SHP77 (cell line): Measurements from ENCODE around the gene NKAP.
"Not testable (repeated sequence)": the region's sequence is repeated elsewhere in the genome, so short reads cannot be mapped to it uniquely, and the experiment has no call there.

ENCODE experiments used
- DNase-seq, 2 experiments: peaks; one replicate each; lab custom pipeline; 2025; lab: John Stamatoyannopoulos, UW

Gene NKAP

DNA sequence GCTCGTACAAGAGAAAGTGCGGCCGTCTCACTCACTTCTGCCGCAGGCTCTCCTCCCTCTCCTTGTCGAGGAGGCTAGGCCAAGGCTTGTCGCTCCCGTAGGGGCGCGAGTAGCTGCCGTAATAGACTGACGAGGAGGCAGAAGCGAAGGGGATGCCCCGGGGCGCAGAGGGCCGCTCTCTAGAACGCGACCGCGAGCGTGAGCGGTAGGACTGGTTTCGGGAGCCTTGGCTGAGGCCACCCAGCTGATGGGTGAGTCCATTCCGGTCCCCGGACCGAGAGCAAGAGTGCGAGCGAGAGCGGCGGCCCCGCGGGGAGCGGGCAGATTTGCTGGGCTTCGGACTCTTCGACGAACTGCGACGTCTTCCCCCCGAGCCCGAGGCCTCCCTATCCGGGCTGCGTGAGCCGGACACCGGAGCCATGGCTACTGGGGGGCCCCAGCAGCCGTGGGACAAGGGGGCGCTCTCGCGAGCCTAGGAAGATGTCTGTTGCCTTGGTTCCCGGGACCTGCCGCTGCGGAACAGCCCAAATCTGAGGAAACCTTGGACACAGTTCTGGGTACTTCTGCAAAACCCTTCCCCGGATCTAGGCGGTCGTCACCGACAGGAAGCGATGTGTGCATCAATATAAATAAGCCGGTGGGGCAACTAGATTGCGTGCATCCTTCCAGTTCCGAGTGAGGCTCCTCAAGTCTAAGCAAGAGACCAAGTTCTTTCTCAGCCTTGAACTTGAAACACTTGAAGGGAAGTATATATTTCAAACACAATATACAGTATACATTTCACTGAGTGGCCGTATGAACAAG lies at the start of gene NKAP:
TSS of gene NKAP (minus strand) at position 567 of the 804 bp plus-strand sequence. CDS start at position 421, 146 bp downstream.
- DNase-seq = peak; percentile 62 to 76

DNA sequence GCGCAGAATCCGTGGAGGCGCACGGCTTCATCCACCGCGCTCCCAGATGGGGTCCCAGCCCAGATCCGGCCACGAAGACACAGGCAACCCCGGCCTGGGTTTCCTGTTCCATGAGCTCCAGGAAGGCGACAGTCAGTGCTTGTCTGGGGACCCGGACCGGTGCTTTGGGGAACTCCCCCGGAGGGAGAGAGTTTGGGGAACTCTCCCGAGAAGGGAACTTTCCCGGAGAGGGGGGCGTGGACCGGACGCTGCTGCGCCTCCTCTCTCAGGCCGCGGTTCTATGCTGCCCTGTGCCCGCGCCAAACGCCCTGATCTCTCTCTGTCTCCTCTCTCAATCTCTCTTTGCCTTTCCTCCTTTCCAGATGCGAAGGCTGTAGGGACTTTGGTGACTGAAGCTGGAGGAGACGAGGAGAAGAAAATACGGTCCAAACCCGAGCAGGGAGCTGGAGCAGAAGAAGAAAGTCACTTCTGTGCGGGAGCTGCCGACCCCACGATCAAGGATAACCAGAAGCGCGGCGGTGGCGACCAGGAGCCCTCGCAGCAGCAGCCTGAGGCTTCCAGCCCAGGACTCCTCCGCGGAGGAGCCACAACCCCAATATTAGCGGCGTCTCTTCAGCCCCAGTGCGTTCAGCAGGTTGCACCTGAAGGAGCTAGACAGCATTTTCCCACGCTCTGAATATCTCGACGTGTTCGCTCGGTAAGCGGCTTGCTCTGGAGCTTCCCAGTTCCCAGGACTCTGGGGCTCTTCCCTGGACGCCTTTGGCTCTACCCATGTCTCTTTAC lies 47.6 kb upstream of the NKAP start:
- no peak for DNase-seq

DNA sequence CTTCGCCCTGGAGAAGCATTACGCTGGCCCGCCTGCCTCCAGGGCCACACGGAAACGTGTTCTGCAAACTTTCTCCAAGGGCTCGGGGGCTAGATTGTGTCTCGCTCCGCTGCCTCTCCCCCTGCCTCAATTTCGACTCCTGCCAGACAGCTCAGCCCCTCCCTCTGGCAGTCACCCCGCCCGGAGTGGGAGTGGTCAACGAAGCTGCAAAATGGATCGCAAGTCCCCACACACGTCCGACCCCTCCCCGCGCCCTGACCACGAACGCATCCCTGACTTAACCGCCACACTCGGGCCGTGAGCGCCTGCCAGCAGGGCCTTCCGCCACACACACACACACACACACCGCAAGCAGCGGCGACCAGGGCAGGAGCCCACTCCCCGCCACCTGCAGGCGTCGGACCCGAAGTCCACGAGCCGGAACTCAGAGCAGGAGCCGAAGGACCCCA lies 47.0 kb upstream of the NKAP start:
- DNase-seq = no peak

DNA sequence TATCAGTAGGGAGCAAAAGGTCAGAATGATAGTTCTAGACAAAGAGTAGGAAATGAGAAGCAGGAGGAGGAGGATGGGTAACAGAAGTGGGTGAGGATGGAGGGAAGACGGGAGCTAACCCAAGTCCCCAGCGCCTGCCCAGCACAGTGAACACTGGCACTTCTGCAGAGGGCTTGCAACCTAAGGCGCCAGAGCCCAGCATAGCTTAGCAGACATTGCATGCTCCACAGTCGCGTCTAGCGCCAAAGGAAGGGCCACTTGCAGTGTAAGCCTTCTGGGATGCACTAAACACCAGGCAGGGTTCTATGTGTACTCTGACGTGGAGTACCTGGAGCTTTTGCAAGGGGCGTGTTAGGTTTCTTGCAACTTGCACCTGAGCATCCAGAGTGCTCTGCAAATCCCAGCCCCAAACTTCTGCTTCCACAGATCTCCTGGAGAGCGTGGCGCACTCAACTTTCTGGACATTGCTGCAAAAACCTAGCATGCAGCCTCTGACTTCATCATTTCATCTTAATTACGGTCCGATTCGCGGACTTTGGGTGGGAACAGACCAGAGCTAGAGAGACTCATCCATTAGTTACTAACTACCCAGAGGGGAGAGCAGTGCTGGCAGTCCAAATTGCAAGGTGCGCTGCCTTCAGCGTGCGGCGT lies 46.5 kb upstream of the NKAP start:
- no peak for DNase-seq

DNA sequence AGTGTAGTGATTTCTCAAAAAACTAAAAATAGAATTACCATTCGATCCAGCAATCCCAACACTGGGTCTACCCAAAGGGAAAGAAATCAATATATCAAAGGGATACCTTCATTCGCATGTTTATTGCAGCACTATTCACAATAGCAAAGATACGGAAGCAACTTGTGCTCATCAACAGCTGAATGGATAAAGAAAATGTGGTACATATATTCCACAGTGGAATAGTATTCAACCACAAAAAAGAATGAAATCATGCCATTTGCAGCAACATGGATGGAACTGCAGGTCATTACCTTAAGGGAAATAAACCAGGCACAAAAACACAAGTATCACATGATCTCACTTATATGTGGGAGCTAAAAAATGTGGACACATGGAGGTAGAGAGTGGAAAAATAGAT lies 42.7 kb upstream of the NKAP start:
- no peak for DNase-seq

DNA sequence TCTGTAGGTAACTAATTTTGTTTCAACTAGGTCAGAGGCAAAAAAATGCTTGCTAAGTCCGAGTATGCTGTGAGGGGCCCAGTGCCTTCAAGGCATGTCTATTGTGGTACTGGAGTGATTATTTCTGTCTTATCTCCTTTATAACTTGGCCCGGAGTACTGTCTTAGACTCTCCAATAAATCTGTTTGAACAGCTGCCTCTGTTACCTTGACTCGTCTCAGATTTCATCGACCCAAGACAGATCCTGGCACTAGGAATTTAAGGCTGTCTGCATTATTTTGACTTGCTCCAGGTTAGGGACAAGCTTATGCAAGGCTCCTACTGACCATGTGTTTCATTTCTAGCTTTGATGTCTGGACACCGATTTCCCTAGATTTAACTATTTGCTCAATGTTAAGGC lies 41.1 kb upstream of the NKAP start:
- DNase-seq = no peak

DNA sequence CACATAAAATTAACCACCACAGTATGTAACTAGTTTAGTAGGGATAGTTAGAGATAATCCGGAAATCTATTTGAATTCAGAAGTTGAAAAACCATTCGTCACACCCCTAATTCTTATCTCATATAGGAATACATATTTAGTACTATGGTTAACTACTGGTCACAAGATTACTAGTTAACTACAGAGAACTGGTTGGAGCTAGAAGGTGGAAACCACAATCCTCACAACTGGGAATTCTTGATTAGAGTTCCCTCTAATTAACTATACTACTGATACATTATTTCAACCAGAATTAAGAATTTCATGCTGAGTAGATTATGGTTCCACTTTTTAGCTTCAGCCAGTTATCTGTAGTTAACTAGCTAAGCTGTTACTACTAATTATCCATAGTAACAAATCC lies 39.9 kb upstream of the NKAP start:
- no peak for DNase-seq

DNA sequence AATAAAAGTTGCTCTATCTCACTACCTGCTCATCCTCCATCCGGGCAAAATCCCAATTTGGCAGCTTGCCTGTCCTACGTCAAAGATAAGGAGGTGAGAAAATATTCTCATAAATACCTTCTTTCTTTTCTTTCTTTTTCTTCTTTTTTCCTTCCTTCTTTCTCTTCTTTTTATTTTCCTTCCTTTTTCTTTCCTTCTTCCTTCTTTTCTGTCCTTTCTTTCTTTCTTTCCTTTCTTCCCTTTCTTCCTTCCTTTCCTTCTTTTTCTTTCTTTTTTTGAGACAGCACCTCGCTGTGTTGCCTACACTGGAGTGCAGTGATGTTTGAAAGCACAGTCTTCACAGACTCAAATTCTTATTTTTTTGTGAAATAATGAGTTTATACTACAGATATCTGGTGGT lies 38.6 kb upstream of the NKAP start:
- no peak for DNase-seq

DNA sequence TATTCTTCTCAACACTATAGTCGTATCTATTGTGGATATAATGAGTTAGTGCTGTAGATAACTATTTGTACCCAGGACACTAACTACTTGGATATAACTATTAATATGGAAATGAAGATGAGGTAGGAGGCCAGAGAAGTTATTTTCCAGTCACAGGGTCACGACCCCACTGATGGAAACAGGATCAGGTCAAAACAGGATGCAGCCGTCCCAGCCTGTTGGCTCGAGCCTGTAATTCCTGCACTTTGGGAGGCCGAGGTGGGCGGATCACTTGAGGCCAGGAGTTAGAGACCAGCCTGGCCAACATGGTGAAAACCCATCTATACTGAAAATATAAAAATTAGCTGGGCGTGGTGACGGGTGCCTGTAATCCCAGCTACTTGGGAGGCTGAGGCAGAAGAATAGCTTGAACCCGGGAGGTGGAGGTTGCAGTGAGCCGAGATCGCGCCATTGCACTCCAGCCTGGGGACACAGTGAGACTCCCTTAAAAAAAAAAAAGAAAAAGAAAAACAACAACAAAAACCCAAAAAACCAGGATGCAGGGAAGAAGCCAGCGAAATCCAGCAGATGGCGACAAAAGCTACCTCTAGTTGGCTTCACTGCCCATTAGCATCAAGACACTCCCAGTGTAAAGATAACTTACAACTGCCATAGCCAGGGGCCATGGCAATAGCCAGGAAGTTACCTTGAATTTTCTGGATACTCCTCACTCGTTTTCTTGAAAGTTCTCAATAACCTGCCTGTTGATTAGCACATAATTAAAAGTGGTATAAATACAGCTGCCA lies 37.9 kb upstream of the NKAP start:
- DNase-seq = peak in 1 of 2 experiments; percentile 6

DNA sequence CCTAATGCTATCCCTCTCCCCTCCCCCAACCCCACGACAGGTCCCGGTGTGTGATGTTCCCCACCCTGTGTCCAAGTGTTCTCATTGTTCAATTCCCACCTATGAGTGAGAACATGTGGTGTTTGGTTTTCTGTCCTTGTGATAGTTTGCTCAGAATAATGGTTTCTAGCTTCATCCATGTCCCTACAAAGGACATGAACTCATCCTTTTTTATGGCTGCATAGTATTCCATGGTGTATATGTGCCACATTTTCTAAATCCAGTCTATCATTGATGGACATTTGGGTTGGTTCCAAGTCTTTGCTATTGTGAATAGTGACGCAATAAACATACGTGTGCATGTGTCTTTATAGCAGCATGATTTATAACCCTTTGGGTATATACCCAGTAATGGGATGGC lies 33.6 kb upstream of the NKAP start:
- not testable (repeated sequence) for DNase-seq

DNA sequence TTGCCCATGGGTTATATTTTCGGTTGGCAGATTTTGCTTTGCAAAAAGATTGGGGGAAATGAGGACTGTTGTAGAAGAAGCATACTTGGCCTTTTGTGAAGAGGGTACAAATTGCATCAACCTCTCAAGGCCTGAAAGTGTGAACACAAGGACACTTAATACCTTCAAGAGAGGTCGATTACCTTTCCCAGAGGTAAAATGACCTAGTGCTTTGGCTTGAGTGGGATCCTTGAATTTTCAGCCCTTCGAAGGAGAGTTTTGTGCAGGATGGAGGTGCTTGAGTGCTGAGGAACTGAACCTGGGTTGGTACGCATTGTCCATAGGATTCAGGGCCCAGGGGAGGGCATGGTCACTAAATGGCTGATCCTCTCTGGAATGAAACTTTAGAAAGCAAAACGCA lies 27.6 kb upstream of the NKAP start:
- DNase-seq = no peak

DNA sequence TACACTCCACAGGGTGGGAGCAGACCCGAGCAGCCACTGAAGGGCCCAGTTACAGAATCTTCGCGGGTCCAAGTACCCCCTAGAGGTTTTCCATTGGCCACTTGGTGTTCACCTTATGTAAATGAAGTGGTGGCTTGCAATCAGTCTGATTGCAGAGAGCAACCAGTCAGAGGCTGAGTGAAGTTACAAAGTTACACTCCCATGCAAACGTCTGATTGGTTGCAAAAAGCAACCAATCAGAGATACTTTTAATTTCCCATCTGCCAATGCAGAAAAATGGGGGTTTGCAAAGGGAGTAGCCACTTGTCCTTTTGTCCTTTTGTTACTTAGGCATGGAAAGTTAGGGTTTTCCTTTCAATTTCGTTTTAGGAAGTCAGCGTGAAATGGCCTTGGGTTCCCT lies 27.0 kb upstream of the NKAP start:
- no peak for DNase-seq

DNA sequence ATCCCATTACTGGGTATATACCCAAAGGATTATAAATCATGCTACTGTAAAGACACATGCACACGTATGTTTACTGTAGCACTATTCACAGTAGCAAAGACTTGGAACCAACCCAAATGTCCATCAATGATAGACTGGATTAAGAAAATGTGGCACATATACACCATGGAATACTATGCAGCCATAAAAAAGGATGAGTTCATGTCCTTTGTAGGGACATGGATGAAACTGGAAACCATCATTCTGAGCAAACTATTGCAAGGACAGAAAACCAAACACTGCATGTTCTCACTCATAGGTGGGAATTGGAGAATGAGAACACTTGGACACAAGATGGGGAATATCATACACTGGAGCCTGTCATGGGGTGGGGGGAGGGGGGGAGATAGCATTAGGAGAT lies 23.3 kb upstream of the NKAP start:
- not testable (repeated sequence) for DNase-seq

DNA sequence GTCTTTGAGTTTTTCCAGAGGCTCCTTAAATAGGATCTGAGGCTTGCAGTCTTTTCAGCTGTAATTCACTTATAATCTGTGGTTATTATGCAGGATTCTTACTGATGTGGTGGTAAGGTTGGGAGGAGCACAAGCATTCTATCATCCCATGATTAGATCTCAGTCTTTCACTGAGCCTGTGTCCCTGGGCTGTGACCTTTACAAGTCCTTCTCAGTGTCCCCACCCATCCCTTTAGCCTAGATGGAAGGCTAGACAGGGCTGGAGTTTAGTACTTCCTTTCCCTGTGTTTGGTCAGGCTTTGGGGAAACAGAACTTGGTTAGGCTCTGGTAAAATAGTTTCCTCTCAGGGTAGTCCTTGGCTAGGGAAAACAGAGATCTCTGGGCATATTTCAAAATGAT lies 17.1 kb upstream of the NKAP start:
- DNase-seq = no peak

DNA sequence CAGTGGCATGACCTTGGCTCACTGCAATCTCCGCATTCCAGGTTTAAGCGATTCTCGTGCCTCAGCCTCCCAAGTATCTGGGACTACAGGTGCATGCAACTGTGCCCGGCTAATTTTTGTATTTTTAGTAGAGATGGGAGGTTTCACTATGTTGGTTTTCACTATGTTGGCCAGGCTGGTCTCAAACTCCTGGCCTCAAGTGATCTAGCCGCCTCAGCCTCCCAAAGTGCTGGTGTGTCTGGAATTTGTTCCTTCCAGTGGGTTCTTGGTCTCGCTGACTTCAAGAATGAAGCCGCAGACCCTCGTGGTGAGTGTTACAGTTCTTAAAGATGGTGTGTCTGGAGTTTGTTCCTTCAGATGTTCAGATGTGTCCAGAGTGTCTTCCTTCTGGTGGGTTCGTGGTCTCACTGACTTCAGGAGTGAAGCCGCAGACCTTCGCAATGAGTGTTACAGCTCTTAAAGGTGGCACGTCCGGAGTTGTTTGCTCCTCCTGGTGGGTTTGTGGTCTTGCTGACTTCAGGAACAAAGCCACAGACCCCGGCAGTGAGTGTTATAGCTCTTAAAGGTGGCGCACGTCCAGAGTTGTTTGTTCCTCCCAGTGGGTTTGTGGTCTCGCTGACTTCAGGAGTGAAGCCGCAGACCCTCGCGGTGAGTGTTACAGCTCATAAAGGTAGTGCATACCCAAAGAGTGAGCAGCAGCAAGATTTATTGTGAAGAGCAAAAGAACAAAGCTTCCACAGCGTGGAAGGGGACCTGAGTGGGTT lies 12.4 kb upstream of the NKAP start:
- not testable (repeated sequence) for DNase-seq

DNA sequence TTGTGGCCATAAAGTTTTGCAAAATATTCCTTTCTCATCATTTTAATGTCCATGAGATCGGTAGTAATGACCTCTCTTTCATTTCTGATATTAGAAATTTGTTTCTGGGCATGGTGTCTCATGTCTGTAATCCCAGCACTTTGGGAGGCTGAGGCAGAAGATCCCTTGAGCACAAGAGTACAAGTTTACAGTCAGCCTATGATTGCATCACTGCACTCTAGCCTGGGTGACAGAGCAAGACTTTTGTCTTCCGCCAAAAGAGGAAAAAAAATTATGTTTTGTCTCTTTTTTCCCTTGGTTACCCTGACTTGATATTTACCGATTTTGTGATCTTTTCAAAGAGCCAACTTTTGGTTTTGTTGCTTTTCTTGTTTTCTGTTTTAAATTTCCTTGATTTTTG lies 10.8 kb upstream of the NKAP start:
- DNase-seq = no peak

DNA sequence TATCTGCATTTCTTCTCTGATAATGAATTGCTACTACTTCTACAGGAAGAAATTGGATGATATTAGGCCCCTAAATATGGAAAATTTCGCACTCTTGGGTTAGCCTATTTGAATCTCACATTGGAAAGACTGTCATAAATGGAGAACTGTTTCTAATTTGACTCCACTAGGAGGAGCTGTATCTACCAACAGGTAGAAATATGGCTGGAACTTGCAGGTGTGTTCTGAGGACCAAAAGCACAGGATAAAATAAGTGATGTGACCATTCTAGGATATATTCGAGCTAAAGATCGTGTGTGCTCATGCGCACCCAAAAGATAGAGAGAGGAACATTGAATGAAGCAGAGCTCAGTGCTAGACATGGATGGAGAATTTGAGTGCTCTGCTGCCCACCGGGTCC lies 4.8 kb upstream of the NKAP start:
- DNase-seq = no peak

DNA sequence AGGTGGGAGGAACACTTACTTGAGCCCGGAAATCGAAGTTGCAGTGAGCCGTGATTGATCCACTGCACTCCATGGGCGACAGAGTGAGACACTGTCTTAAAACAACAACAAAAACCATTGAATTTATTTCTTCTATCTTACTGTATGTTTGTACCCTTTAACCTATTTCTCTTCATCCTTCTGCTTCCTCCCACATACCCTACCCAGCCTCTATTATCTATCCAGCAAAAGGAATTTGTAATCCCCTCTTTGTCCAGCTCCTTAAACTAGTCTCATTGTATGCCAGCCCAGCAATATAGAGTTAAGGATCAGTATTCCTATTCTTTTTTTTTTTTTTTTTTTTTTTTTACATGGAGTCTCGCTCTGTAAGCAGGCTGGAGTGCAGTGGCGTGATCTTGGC lies 1.9 kb upstream of the NKAP start:
- DNase-seq = no peak

DNA sequence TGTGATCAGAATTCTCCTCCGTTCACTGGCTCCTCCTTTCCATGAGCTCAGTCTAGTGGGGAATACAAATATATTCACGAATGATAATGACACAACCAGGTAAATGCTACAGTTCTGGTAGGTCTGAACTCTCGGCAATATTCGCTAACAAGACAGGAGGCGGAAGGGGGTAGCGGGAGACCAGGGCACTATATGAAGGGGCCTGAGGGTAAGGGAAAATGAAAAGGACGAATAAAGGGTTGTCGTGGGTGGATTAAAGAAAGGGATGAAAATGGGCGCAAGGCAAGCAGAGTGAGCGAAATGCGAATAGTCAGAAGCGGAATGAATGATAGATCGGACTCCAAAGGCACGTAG lies 743 bp downstream of the NKAP start:
- DNase-seq = no peak

DNA sequence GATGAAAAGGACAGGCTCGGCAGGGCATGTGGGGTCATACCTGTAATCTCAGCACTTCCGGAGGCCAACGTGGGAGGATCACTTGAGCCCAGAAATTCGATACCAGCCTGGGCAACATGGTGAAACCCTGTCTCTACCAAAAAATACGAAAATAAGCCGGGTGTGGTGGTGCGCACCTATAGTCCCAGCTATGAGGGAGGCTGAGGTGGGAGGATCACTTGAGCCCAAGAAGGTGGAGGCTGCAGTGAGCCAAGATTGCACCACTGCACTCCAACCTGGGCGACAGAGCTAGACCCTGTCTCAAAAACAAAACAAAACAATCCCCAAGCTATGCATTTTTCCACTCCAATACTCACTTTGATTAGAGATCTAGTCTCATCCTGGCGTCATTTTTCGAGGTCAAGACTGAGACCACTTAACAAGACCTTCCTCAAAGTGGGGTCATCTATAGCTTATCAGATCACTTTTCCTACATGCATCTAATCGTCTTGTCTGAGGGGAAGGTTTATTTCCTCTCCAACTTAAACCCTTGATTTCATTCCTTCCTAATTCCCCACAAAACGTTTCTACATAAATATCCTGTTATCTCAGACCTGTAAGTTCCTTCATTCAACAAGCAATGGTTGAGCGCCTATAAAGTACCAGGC lies 1.3 kb downstream of the NKAP start:
- no peak for DNase-seq

DNA sequence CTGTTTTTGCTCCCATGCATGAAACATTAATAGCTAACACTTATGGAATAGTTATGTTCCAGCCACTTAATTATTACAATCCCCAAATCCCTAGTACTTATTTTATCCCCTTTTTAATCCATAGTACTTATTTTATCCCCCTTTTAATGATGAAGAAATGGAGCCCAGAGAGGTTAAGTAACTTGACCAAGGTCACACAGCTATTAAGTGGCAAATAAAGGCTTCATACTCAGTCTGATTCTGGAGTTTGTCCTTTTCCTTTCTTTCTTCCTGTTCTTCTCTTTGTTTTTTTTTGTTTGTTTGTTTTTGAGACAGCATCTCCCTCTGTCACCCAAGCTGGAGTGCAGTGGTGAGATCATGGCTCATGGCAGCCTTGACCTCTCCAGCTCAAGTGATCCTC lies 2.2 kb downstream of the NKAP start:
- no peak for DNase-seq
